Keratinocyte (primary cell): ENCODE measurements around the gene APOB. TPM values are rescaled to one million over a fixed set of nuclear protein-coding genes. Genes with fewer than 3 reads are reported as not detected.

Experiments
- DNase-seq: peaks from one replicate; pipeline ENCODE4 v3.0.0-alpha.2; 2011; ENCODE audit warnings: low read depth, missing footprints, low spot score
- FAIRE-seq: peaks from 2 replicates; lab custom pipeline; 2011; peaks lifted over from hg19 to GRCh38; lab: Jason Lieb, UNC
- H2AFZ ChIP-seq: 2 replicates; pipeline ENCODE4 v1.6.0; 2012; ENCODE audit warnings: low read length, control low read depth, inconsistent platforms; ENCODE audit not compliant: control insufficient read depth
- H3K27ac ChIP-seq: 2 replicates; pipeline ENCODE4 v1.5.1; 2011; ENCODE audit warnings: low read length; ENCODE audit not compliant: control insufficient read depth, insufficient read depth
- H3K27me3 ChIP-seq: 3 replicates; pipeline ENCODE4 v1.6.0; 2011; ENCODE audit warnings: low read length; ENCODE audit not compliant: control insufficient read depth, insufficient read depth; ENCODE audit errors: extremely low read depth
- H3K36me3 ChIP-seq, 2 experiments: 2 replicates in 1 of 2; 3 replicates in 1 of 2; pipeline ENCODE4 v1.5.1; 2011; ENCODE audit warnings: low read length in 2 of 2, mild to moderate bottlenecking in 1 of 2; ENCODE audit not compliant: control insufficient read depth in 2 of 2, insufficient read depth in 2 of 2; ENCODE audit errors: extremely low read depth in 1 of 2
- H3K4me1 ChIP-seq: 3 replicates; pipeline ENCODE4 v1.5.1; 2011; ENCODE audit warnings: low read length; ENCODE audit not compliant: control insufficient read depth, insufficient read depth; ENCODE audit errors: extremely low read depth
- H3K4me2 ChIP-seq: 3 replicates; pipeline ENCODE4 v1.6.0; 2011; ENCODE audit warnings: low read depth, low read length; ENCODE audit not compliant: control insufficient read depth, insufficient read depth; ENCODE audit errors: extremely low read depth
- H3K4me3 ChIP-seq, 3 experiments: fragments of 200-600 bp in 1 of 3; sonication (generic) in 1 of 3; 2 replicates in 2 of 3; 3 replicates in 1 of 3; pipeline ENCODE4 v1.5.1; 2011 to 2016; ENCODE audit warnings: low read length in 3 of 3, mild to moderate bottlenecking in 3 of 3, control low read depth in 2 of 3, inconsistent platforms in 1 of 3, low read depth in 1 of 3, mixed read lengths in 1 of 3, mixed run types in 1 of 3, moderate library complexity in 1 of 3; ENCODE audit not compliant: control insufficient read depth in 2 of 3, insufficient read depth in 2 of 3; ENCODE audit errors: extremely low read depth in 1 of 3
- H3K79me2 ChIP-seq: 2 replicates; pipeline ENCODE4 v1.6.0; 2012; ENCODE audit warnings: low read length; ENCODE audit not compliant: control insufficient read depth, insufficient read depth
- H3K9ac ChIP-seq: 3 replicates; pipeline ENCODE4 v1.6.0; 2011; ENCODE audit warnings: low read length; ENCODE audit not compliant: control insufficient read depth, insufficient read depth; ENCODE audit errors: extremely low read depth
- H3K9me1 ChIP-seq: 3 replicates; pipeline ENCODE4 v1.6.0; 2011; ENCODE audit warnings: low read length; ENCODE audit not compliant: control insufficient read depth, insufficient read depth; ENCODE audit errors: extremely low read depth
- H3K9me3 ChIP-seq: 2 replicates; pipeline ENCODE4 v1.5.1; 2012; ENCODE audit warnings: low read depth, low read length; ENCODE audit not compliant: control insufficient read depth
- H4K20me1 ChIP-seq: 3 replicates; pipeline ENCODE4 v1.6.0; 2011; ENCODE audit warnings: low read length; ENCODE audit not compliant: control insufficient read depth, insufficient read depth; ENCODE audit errors: extremely low read depth
- EZH2 ChIP-seq: IDR thresholded peaks from one replicate; pipeline ENCODE4 v1.6.1; 2012; ENCODE audit warnings: inconsistent platforms, mild to moderate bottlenecking, low read length, moderate library complexity
- dilution Hi-C: fragments of 300-500 bp; cut with MboI; formaldehyde crosslinking; loops from one replicate; pipeline ENCODE4 v1.7.0; 2020; ENCODE audit warnings: low sequenced_read_pairs; ENCODE audit not compliant: extremely low pct_ligation_motif_present
- polyA plus RNA-seq, 5 experiments: library from polyadenylated mRNA; depleted of rRNA in 3 of 5; stranded (reverse) in 3 of 5; stranded (forward) in 1 of 5; unstranded in 1 of 5; fragments of >200 nt; gene quantifications; 1 replicate in 1 of 5; 2 replicates in 3 of 5; 3 replicates in 1 of 5; pipeline versions ENCODE4 v1.2.1 to v1.2.3, GENCODE V29; 2011 to 2012; ENCODE audit warnings: missing spikeins in 2 of 5, low read depth in 1 of 5, low replicate concordance in 1 of 5
- TF ChIP-seq, protein P1 (sequence below), 3 experiments: IDR thresholded peaks in 1 of 3; conservative IDR thresholded peaks in 1 of 3; optimal IDR thresholded peaks in 1 of 3; 2 replicates in 2 of 3; 3 replicates in 1 of 3; pipeline versions ENCODE3 to v1.5.1; 2011; ENCODE audit warnings: low read length in 3 of 3, mild to moderate bottlenecking in 3 of 3, moderate library complexity in 2 of 3, control low read depth in 1 of 3, inconsistent platforms in 1 of 3; ENCODE audit not compliant: insufficient read depth in 2 of 3; ENCODE audit errors: extremely low read depth in 1 of 3

Gene APOB
- polyA plus RNA-seq, 1 donor (not counting 4 experiments of a cell fraction or from before 2014, with no cell fraction given), result 0.01 TPM

- Histone ChIP-seq H3K36me3 (no peaks in the 10 kb centered on the region), H3K9me1 (no peaks in the 10 kb centered on the region), H3K4me1 (no peaks in the 10 kb centered on the region), H4K20me1 (no peaks in the 10 kb centered on the region), H3K27me3 (no peaks in the 10 kb centered on the region), H3K9me3 (no peaks in the 10 kb centered on the region), H2AFZ (no peak overlapping the region), H3K79me2 (no peaks in the 10 kb centered on the region), H3K9ac (no peak overlapping the region), H3K4me2 (no peak overlapping the region), H3K4me3 (no peak overlapping the region), H3K27ac (no peak overlapping the region)
- dilution Hi-C loops, result no loop called here
- TF ChIP-seq EZH2, result no peak
- TF ChIP-seq, protein P1, sequence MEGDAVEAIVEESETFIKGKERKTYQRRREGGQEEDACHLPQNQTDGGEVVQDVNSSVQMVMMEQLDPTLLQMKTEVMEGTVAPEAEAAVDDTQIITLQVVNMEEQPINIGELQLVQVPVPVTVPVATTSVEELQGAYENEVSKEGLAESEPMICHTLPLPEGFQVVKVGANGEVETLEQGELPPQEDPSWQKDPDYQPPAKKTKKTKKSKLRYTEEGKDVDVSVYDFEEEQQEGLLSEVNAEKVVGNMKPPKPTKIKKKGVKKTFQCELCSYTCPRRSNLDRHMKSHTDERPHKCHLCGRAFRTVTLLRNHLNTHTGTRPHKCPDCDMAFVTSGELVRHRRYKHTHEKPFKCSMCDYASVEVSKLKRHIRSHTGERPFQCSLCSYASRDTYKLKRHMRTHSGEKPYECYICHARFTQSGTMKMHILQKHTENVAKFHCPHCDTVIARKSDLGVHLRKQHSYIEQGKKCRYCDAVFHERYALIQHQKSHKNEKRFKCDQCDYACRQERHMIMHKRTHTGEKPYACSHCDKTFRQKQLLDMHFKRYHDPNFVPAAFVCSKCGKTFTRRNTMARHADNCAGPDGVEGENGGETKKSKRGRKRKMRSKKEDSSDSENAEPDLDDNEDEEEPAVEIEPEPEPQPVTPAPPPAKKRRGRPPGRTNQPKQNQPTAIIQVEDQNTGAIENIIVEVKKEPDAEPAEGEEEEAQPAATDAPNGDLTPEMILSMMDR (optimal IDR thresholded peaks at IDR 0.05 in 1 of 3, IDR thresholded peaks at IDR 0.05 in 1 of 3, conservative IDR thresholded peaks at IDR 0.05 in 1 of 3; ENCODE audit: extremely low read depth in 1 of 3, insufficient read depth in 2 of 3, low read length in 3 of 3), result no peak
- FAIRE-seq, result no peak
- no peak for DNase-seq
Observed at GRCh38 chr2:21020668-21021288, 23.1 kb downstream of the APOB start.

- H3K9me3 ChIP-seq, result no peaks in the 10 kb centered on the region
- TF ChIP-seq, protein P1 (optimal IDR thresholded peaks at IDR 0.05 in 1 of 3, IDR thresholded peaks at IDR 0.05 in 1 of 3, conservative IDR thresholded peaks at IDR 0.05 in 1 of 3; ENCODE audit: extremely low read depth in 1 of 3, insufficient read depth in 2 of 3, low read length in 3 of 3), result no peak
- TF ChIP-seq EZH2, result no peak
- dilution Hi-C loops, result no loop called here
- DNase-seq (no peak), FAIRE-seq (no peak)
- H4K20me1 ChIP-seq, result no peaks in the 10 kb centered on the region
- no peaks in the 10 kb centered on the region for H3K27me3 ChIP-seq
- no peak overlapping the region for H3K4me3 ChIP-seq
- H3K27ac ChIP-seq, result no peak overlapping the region
- H3K36me3 ChIP-seq, result no peaks in the 10 kb centered on the region
- no peak overlapping the region for H2AFZ ChIP-seq
- no peak overlapping the region for H3K4me2 ChIP-seq
- H3K9ac ChIP-seq, result no peak overlapping the region
- H3K9me1 ChIP-seq, result no peaks in the 10 kb centered on the region
- H3K4me1 ChIP-seq, result no peaks in the 10 kb centered on the region
- H3K79me2 ChIP-seq, result no peaks in the 10 kb centered on the region
Observed at GRCh38 chr2:21020031-21020667, 23.7 kb downstream of the APOB start.
